CD4-positive, alpha-beta T cell treated with Interleukin-6 for 4 hours (primary cell): Measurements from ENCODE around the gene ATP5F1D.

ENCODE experiments used
- DNase-seq: peaks from one replicate; pipeline ENCODE4 v3.0.0-alpha.2; 2020; ENCODE audit warnings: mixed read lengths

The ATP5F1D gene

DNA sequence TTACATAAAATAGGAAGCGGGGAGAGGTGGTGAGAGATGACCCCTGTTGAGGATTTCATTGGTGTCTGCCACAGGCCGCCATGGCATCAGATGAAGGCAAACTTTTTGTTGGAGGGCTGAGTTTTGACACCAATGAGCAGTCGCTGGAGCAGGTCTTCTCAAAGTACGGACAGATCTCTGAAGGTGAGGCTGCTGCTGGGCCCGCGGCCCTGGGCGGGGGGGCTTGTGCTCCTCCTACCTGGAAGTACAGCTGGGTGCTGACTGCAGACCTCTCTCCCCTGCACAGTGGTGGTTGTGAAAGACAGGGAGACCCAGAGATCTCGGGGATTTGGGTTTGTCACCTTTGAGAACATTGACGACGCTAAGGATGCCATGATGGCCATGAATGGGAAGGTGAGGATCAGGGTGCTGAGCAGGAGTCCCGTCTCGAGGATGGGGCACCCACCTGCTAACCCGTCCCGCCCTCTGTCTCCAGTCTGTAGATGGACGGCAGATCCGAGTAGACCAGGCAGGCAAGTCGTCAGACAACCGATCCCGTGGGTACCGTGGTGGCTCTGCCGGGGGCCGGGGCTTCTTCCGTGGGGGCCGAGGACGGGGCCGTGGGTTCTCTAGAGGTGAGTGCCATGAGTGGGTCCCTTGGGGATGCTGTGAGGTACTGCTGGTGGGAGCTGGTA lies 29.4 kb downstream of the ATP5F1D start:
- DNase-seq, result no peak

DNA sequence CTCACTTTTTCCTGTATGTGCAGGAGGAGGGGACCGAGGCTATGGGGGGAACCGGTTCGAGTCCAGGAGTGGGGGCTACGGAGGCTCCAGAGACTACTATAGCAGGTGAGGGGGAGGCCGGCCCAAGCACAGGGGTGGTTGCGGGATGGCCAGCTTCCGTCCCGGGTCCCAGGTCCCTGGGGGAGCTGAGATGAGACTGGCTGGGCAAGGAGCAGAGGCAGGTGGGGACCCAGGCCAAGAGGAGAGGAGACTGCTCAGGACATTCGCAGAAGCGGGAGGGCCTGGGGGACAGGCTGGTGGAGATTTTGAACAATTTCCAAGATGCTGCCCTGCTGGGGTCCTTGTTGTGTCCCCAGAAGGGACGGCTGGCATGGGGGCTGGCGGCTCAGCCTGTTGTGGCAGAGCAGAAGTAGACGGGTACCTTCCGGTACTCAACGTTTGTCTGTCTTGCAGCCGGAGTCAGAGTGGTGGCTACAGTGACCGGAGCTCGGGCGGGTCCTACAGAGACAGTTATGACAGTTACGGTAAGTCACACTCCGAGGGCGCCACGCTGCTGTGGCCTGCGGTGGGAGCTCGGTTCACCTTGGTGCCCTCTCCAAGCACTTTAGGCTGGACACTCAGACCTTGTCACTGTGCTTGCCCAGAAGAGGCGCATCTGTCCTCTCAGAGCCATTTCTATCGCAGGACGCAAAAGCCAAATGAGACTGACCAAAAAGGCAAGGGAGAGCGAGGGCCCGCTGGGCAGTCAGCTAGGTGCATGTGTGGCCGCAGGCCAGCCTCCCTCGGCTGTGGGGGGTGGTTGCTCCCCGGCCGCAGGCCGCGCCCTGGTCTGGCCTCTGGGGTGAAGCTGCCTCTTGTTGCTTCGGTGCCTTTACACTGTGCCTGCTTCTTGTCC lies 30.2 kb downstream of the ATP5F1D start:
- DNase-seq, result no peak

DNA sequence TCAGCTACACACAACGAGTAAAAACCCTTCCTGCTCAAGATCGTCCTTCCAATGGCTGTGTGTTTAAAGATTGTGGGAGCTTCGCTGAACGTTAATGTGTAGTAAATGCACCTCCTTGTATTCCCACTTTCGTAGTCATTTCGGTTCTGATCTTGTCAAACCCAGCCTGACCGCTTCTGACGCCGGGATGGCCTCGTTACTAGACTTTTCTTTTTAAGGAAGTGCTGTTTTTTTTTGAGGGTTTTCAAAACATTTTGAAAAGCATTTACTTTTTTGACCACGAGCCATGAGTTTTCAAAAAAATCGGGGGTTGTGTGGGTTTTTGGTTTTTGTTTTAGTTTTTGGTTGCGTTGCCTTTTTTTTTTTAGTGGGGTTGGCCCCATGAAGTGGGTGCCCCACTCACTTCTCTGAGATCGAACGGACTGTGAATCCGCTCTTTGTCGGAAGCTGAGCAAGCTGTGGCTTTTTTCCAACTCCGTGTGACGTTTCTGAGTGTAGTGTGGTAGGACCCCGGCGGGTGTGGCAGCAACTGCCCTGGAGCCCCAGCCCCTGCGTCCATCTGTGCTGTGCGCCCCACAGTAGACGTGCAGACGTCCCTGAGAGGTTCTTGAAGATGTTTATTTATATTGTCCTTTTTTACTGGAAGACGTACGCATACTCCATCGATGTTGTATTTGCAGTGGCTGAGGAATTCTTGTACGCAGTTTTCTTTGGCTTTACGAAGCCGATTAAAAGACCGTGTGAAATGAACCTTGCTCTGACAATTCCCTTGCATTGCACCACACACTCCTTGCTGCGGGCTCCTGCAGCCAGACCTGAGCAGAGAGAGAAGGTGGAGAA lies 31.1 kb downstream of the ATP5F1D start:
- DNase-seq, result no peak

DNA sequence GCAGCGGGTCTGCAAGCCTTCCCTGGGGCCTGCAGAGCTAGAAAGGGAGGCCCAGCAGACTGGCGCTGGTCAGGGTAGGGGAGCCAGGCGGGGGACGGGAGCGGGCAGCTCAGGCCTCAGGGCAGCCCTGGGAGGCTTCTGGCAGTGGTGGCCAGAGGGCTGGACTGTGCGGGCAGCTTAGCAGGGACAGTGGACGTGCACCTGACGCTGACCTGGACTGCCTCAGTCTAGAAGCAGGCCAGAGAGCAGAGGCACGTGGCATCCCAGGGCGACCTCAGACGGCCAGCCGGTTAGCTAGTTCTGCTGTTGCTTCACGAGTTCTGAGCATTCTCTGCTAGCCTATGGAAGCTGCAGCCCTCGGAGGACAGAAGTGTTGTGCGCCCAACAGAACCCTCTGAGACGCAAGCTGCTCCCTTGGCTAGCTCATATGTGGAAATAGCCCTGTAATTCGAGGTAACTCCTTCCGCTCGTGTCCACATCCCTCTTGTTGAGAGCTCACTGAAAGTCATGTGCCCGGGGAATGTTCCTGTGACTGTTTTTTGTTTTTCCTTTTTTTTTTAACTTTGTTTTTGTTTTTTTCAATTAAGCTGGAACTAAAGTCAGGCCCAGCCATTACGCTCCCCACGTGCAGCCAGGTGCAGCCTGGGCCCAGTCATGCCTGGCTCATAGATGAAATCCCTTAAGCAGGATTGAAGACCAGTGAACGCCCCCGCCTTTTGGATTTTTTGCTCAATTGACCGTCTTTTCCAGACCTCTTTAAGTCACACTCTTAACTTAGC lies 31.9 kb downstream of the ATP5F1D start:
- no peak for DNase-seq

DNA sequence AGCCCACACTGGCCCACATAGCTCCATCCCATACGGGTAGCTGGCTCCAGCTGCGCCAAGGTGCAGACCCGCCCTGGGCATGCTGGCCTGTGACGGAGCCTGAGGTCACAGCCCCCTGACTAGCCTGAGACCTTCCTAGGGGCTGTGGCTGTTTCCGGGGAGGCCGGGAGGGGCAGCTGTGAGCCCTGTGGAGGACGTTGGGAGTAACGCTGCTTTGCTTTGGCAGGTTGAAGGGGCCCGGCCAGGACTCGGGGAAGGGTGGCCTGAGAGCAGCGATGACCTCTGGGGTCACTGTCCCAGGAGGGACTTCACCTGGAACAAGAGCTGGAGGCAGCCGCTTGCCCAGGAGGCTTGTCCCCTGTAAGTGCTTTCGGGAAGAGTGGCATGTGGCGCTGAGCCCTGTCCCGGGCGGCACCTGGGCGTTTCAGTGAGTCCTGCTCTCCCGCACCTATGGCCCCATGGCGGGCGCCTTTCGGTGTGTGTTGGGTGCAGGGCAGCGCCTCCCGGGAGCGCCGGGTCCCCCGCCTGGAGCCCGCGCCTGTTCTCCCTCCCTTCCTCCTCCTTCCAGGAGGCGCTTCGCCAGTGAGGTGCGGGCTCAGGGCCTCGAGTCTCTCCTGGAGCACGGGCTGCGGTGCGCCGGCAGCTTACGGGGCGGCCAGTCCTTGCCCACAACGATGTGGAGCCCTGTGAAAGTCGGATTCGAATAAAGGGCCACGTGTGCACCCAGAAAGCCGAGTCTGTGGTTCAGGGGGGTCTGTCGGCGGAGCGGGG lies 32.7 kb downstream of the ATP5F1D start:
- no peak for DNase-seq

DNA sequence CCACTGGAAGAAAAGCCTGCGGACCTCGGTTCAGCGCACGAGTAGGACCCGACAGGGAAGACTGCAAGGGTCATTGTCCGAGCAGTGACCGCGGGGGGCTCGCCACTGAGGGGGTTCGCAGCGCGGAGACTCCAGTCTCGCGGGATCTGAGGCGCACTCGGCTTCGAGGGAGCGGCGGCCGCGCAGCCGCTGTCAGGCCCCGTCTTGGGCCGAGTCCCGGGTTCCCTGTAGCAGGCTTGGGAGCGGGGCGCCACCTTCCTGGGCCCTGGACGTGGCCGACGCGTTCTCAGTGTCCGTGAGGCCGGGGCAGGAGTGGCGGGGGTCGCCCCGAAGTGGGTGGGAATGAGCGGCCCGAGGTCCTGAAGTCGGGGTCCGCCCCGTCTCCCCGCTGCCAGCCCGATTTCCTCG lies 33.3 kb downstream of the ATP5F1D start:
- no peak for DNase-seq

DNA sequence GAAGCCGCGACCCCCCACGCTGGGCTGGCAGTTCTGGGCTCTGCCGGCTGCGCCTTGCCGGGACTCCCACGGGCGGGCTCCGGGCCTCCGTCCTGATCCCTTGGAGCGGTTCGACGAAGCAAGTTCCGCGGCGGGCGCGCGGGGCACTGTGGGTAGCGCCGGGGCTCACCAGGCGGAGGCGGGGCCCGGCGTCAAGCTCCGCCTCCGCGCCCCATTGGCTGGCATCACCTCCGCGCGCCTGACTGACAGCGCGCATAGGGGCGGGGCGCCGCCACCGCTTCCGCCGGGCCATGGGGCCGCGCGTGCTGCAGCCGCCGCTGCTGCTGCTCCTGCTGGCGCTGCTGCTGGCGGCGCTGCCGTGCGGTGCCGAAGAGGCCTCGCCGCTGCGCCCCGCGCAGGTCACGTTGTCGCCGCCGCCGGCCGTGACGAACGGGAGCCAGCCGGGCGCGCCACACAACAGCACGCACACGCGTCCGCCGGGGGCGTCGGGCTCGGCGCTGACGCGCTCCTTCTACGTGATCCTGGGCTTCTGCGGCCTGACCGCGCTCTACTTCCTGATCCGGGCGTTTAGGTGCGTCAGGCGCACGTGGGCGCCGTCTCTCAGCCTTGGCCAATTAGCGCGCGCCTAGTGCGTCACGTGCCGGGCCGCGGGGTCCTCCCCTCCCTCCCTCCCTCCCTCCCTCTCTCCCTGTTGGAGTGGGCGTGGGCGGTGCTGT lies 33.9 kb downstream of the ATP5F1D start, which contains the start of gene FAM174C:
TSS of gene FAM174C (plus strand) at position 271 of the 716 bp plus-strand sequence. CDS start at position 291, 20 bp downstream.
- DNase-seq, result peak; percentile 97

DNA sequence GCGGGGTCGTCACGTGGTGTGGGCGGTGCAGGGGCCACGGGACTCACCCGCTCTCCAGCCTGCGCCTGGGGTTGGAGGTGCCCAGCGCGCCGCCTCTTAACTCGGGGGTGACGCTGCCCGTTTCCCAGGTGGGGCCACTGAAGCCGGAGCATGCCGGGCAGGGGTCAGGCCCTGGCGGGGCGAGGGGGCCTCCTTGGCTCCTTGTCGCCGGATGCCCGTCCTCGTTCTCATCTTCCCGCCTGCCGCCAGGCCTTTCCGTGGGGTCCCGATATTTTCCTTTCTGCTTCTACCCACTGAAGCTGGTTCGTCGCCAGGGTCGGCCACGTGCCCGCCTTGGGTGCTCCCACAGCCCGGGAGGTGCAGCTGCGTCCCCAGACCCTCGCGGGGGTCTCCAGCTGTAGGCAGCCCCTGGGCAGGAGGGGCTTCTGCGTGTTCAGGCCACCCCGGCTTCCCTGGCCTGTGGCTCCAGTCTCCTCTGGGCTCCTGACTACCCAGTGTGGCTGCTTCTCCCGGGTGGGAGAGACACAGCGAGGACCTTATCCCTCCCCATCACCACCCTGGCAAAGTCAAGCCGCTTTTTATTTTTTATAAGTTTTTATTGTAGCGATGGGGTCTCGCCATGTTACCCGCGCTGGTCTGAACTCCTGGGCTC lies 34.6 kb downstream of the ATP5F1D start:
- DNase-seq, result no peak

DNA sequence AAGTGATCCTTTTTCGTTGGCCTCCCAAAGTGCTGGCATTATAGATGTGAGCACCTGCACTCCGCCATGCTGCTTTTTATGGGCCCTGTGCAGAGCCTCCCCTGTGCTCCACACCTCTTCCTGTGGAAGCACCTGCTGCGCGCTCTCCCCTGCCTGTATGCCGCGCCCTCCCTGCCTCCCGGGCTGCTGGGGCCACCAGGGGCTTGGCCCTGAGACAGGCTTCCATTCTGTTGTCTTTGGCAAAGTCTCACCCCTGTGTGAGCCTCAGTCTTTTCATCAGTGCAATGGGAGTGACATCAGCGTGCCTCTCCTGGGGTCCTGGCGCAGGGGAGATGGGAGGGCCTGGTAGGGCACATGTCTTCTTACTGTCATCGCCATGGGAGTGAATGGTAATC lies 35.1 kb downstream of the ATP5F1D start:
- peak; percentile 51 for DNase-seq

DNA sequence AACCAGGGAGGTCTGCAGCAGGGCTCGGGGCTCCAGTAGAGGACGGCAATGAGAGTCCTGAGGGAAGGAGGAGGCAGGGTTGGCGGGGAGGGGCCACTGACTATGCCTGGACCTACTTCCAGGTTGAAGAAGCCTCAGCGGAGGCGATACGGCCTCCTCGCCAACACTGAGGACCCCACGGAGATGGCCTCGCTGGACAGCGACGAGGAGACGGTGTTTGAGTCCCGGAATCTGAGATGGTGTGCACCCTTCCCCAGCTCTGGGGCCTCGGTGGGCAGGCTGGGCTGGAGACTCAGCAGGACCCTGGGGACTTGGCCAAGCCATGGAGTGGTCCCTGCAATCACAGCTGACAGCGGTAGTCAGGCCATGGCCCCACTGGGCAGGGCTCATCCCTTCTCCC lies 35.5 kb downstream of the ATP5F1D start:
- no peak for DNase-seq

DNA sequence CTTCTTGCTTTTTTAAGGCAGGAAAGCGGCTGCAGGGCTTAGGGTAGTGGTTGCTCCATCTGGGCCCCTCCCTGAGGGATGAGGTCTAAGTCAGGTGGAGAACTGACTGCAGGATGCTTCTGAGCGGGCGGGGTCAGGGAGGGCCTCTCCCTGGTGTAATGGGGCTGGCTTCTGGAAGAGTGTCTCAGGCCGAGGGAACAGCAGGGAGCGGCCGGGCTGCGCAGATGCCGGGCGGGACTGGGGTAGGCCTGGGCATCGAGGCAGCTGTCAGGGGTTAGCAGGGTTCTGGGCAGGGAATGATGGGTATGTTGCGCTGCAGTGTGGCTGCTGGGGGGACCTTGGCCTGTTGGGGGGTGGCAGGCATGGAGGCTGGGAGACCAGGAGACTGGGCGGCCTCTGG lies 36.5 kb downstream of the ATP5F1D start:
- no peak for DNase-seq

DNA sequence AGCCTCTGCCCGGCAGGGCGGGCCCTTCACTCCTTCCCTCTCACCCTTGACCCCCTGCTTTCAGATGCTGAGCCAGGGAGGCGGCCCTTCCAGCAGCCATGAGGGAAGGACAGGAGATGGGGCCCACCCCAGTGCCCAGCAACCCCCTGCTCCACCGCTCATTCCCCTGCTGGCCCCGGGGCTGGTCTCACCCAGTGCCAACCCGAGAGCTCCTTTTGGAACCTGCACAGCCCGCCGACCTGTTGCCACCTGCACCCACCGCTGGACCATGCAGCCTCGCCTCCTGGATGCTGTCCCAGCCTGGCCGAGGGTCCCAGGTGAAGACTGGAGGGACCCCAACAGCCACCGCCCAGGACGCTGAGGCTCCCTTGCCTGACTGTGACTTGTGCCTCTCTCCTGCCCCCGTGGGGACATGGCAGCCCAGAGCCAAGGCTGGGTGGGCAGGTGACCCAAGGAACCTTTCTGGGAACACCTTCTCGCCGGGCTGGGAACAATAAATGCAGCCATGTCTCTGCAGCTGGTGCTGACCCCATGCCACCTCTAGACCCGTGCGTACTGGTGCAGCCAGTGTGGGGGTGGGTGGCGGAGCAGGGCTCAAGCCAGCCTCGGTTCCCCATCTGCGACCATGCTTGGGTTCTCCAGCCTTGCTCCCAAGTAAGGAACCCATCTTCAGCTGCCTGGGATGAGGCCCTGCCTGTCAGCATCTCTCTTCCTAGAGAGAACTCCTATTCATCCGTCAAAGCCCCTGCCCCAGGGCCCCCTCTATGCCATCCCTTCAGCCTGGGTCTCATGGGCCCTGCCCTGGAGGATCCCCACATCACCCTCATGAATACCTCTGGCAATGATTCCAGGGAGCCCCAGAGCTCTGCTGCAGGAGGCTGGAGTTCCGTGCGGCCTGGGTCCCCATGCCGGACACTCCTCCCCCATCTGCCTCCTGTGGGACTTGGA lies 37.4 kb downstream of the ATP5F1D start:
- DNase-seq, result no peak

DNA sequence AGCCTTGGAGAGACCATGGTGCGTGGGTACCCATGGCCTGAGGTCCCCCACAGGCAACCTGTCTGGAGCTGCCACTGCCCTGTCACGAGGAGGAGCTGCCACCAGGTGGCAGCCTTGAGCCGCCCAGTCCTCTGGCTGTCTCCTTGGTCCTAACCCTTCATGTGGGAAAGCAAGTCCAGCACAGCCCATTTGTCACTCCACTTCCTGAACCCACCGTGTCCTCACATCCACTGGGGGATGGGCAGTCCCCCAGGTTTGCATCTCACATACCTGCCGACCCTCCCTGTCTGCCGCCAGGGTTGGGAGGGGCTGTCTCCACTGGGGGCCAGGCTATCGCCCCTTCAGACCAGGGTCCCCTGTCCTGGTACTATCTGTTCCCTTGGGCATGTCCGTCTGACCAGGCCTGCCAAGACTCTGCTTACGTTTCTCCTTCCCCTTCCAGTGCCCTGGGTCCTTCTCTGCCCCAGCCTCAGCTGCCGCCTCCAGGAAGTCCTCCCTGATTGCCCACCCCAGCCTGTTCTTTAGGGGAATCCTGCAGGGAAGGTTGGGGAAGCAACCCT lies 38.3 kb downstream of the ATP5F1D start:
- peak; percentile 85 for DNase-seq

DNA sequence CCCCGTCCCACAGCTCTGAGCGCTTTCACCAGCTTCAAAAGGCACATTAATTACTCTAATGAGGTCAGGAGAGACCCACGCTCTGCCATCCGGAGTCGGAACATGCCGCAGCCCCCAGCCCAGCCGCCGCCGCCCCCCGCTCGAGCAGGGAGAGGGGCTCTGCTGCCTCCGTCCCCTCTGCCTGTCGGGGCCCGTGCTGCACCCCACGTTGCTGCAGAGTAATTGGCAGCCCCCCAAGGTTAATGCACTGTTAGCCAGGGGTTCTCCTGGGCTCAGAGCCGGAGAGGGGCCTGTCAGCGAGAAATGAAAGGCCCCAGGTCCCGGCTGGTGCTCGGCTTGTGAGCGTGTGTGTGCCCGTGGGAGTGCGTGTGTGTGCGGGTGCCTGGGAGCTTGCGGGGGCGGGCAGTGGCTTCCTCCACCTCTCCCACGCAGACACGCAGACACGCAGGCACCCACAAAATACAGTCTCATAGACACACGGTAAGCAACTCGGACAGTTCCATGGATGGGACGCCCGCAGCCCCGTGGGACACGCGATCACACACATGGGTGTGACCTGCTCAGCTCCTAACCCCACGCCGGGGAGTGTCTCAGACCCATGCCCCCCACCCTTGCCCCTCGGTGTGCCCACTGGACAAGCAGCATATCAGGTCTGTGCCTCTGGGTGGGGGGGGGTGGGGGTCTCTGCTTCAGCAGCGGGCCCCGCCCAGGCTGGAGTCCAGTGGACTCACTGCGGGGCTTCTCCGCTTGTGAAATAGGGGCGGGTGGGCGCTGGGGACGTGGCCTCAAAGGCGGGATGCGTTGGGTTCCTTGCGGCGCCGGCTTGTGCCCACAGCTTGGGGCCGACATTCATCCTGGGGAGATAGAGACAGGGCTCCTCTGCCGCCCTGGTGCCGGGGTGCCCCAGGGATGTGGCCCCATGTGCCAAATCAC lies 39.4 kb downstream of the ATP5F1D start:
- DNase-seq, result no peak

DNA sequence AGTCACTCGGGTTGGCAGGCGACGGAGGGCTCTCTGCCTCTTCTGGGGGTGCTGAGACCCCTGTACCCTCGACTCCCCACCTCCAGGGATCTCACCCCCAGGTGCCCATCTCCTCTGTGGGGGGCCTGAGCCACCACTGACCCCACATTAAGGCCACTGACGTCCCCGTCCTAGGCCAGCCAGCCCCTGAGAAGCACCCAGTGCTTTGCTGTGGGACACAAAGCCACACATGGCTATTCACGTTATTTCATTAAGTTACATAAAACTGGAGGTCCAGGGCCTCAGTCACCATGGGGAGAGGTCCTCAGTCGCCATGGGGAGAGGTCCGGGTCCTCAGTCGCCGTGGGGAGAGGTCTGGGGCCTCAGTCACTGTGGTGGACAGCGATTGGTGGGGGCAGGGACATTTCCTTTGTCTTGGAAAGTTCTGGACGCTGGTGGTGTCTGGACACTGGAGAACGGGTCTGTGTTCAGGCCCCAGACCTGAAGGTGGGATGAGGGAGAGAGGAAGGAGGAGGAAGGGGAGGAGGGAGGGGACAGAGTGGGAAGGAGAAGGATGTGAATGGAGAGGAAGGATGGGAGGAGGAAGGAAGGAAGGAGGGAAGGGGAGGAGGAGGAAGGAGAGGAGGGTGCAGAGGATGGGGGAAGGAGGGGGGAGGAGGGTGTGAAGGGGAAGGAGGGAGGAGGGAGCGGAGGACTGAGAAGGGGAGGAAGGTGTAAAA lies 40.2 kb downstream of the ATP5F1D start:
- no peak for DNase-seq

DNA sequence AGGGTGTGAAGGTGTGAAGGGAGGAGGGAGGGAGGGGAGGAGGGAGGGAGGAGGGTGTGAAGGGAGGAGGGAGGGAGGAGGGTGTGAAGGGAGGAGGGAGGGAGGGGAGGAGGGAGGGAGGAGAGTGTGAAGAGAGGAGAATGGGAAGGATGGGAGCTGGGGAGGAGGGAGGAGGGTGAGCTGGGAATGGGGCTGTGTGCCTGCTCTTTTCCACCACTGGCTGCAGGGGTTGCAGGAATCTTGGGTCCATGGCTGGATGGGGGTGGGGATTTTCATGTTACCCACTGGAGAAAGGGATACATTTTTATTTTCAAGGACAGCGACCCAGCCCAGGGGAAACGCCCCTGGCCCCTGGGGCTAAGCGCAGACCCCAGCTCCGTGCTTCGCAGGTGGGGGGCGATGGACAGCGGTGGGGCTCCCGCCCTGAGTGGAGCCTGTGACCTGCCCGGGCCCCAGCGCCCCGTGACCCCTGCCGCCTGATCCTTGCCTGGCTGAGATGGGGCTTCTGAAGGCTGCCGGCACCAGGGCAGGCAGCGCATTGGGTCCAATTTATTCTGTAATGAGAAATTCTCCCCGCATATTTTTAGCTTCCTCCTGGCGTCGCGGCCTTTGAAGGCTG lies 41.1 kb downstream of the ATP5F1D start:
- no peak for DNase-seq
